ENCODE measurements around the gene WNT7B. TPM values are rescaled to one million over a fixed set of nuclear protein-coding genes. Genes with fewer than 3 reads are reported as not detected.

The WNT7B gene
- total and polyA plus RNA-seq, 8 donors, result 0.16 to 1.3 (median 0.71) TPM

DNA sequence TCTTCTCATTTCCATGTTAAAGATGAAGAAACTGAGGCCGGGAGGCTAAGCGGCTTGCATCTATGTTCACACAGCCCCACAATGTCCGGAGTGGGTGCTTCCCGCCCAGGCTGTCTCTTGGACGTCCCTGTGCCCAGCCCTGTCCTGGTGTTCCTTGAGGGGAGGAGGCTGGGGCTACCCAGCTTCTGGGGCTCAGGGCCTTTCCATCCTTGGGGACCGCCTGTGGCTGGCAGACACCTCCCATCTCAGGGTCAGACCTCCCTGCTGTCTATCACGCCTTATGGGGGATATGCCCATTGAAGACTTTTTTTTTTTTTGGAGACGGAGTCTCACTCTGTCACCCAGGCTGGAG lies 95.5 kb downstream of the WNT7B start:
- no peaks in the 10 kb centered on the region for H3K27me3 ChIP-seq
- intact Hi-C loops (cut with DNase I), result no loop called here
- TF ChIP-seq, protein P1, sequence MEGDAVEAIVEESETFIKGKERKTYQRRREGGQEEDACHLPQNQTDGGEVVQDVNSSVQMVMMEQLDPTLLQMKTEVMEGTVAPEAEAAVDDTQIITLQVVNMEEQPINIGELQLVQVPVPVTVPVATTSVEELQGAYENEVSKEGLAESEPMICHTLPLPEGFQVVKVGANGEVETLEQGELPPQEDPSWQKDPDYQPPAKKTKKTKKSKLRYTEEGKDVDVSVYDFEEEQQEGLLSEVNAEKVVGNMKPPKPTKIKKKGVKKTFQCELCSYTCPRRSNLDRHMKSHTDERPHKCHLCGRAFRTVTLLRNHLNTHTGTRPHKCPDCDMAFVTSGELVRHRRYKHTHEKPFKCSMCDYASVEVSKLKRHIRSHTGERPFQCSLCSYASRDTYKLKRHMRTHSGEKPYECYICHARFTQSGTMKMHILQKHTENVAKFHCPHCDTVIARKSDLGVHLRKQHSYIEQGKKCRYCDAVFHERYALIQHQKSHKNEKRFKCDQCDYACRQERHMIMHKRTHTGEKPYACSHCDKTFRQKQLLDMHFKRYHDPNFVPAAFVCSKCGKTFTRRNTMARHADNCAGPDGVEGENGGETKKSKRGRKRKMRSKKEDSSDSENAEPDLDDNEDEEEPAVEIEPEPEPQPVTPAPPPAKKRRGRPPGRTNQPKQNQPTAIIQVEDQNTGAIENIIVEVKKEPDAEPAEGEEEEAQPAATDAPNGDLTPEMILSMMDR (IDR thresholded peaks at IDR 0.05), result no peak
- H3K9me3 ChIP-seq, result no peaks in the 10 kb centered on the region
- H3K27ac ChIP-seq, result no peak overlapping the region
- DNase-seq (peak in 2 of 6 donors; percentile 37 to 45), ATAC-seq (no peak), FAIRE-seq (no peak)
- no peaks in the 10 kb centered on the region for H3K36me3 ChIP-seq
- WGBS, 2 donors, result 72 to 79% methylated on average over 8 of the region's 8 CpGs
- H3K4me3 ChIP-seq, result no peak overlapping the region
- H3K4me1 ChIP-seq, result no peaks in the 10 kb centered on the region

DNA sequence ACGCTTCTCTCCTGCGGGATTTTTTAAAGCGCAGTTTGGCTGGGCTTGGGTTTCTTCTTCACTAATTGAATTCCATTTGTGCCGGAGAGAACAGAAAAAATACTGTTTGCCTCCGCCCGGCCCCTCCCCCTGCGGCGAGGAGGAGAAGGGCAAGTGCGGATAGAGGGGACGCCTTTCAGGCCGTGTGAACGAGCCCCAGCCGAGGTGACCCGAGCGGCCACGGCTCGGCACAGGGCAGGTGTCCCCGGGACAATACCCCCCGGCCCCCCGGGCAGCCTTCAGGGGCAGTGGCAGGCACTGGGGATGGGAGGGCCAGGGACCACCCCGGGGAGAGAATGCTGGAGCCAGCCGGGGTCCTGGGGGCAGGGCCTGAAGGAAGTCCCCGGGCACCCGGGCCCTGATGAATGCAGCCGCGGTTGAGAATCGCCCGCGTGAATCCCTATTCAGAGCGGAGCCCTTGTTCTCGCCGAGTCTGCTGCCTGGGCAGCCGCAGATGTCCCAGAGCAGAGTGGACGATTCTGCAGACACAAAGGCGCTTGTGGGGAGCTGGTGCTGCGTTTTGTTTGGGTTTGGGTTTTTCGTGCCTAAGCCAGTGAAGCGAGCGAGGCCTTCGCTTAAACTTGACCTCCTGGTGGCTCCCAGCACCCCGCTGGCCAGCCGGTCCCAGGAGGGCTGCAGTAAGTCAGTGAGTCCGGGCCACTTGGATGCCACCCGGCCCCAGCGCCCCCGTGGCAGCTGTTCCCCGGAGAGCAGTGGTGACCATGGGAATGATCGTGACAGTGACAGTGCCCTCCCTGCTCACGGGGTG lies 96.0 kb downstream of the WNT7B start:
- H3K4me3 ChIP-seq, result no peak overlapping the region
- FAIRE-seq (no peak), DNase-seq (peak in 2 of 6 donors; percentile 53 to 58), ATAC-seq (peak in 1 of 4 donors; percentile 35)
- intact Hi-C loops (cut with DNase I), result no loop called here
- H3K4me1 ChIP-seq, result no peaks in the 10 kb centered on the region
- WGBS, 2 donors, result 18 to 22% methylated on average over 47 to 49 of the region's 49 CpGs
- no peak overlapping the region for H3K27ac ChIP-seq
- no peaks in the 10 kb centered on the region for H3K36me3 ChIP-seq
- H3K27me3 ChIP-seq, result no peaks in the 10 kb centered on the region
- TF ChIP-seq, protein P1 (IDR thresholded peaks at IDR 0.05), result no peak
- no peaks in the 10 kb centered on the region for H3K9me3 ChIP-seq

DNA sequence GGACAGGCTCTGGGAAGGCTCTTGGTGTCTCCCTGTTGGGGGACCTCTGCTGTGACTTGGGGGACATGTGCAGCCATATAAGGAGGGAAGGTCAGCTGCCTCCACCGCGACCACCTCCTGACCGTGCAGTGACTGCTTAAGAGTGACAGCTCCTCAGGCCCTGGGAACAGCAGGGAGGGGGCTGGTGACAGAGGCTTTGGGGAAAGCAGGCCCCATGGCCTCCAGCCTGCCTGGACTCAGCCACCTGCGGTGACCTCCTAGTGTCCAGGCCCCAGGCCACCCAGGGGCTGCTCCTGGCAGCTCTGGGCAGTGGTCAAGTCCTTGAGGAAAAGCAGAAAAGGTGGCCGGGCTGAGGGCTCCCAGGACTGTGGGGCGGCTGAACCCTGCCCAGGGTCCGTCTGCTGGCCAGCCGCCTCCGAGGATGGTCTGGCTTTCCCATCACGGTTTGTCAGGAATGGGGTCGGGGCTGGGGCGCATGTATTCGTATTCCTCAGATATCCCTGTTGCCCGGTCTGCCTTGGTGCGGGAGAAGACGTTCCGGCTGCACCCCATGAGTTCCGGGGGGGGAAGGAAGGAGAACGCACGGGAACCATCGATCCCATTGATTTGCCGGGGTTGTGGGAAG lies 96.8 kb downstream of the WNT7B start:
- Histone ChIP-seq H3K4me3 (no peak overlapping the region), H3K36me3 (no peaks in the 10 kb centered on the region), H3K27ac (no peak overlapping the region), H3K4me1 (no peaks in the 10 kb centered on the region), H3K27me3 (no peaks in the 10 kb centered on the region), H3K9me3 (no peaks in the 10 kb centered on the region)
- FAIRE-seq (no peak), ATAC-seq (no peak), DNase-seq (peak in 2 of 6 donors; percentile 50 to 54)
- 23 to 29% methylated on average over 22 of the region's 22 CpGs for WGBS, 2 donors
- intact Hi-C loops (cut with DNase I), result no loop called here
- TF ChIP-seq, protein P1 (IDR thresholded peaks at IDR 0.05), result no peak

DNA sequence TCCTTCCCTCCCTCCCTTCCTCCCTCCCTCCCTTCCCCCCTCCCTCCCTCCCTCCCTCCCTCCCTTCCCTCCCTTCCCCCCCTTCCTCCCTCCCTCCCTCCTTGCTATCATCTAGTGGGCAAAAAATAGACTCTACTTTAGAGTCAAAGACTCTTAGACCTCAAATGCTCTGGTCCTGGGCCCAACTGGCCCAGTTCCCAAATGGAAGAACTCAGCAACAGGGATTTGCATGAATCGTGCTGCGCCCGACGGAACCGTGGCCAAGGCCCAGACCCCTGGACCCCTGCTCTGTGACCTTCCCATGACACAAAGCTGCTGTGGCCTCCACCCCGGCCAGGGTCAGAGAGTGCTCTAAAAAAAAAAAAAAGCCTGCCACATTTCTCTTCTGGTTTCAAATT lies 97.4 kb downstream of the WNT7B start:
- Histone ChIP-seq H3K4me3 (no peak overlapping the region), H3K4me1 (no peaks in the 10 kb centered on the region), H3K27ac (no peak overlapping the region), H3K36me3 (no peaks in the 10 kb centered on the region), H3K9me3 (no peaks in the 10 kb centered on the region), H3K27me3 (no peaks in the 10 kb centered on the region)
- ATAC-seq (no peak), DNase-seq (peak in 2 of 6 donors; percentile 25 to 30), FAIRE-seq (no peak)
- TF ChIP-seq, protein P1 (IDR thresholded peaks at IDR 0.05), result no peak
- intact Hi-C loops (cut with DNase I), result no loop called here
- 65 to 69% methylated on average over 6 of the region's 6 CpGs for WGBS, 2 donors

Measured in pancreas (tissue), 10 donors.